Right renal cortex interstitium (tissue), 3 donors: ENCODE data around the gene UPP1. TPM values are rescaled to one million over a fixed set of nuclear protein-coding genes. Genes with fewer than 3 reads are reported as not detected.

ENCODE experiments used
- DNase-seq, 3 donors: peaks; one replicate each; pipeline ENCODE4 v3.0.0-alpha.2; 2013; ENCODE audit warnings: low read depth in 3 of 3, low spot score in 2 of 3
- polyA plus RNA-seq, 3 donors: library from polyadenylated mRNA; unstranded; fragments of 120-200 nt; gene quantifications; one replicate each; pipeline ENCODE4 v1.2.1, GENCODE V29; 2013; ENCODE audit not compliant: insufficient read length in 3 of 3

The UPP1 gene
- polyA plus RNA-seq, 3 donors = 10.9 to 13.0 (median 10.9) TPM

- DNase-seq = no peak
These were observed 4.2 kb upstream of the UPP1 start for GRCh38 chr7:48084727-48085432.

GRCh38 chr7:48085433-48085791 is 3.7 kb upstream of the UPP1 start:
- DNase-seq = no peak

- DNase-seq = no peak
These were observed 3.1 kb upstream of the UPP1 start for GRCh38 chr7:48085942-48086341.

GRCh38 chr7:48087349-48087748 is 1.7 kb upstream of the UPP1 start:
- DNase-seq = no peak

- peak; percentile 31 to 71 (median 66) for DNase-seq
These were observed 463 bp upstream of the UPP1 start for GRCh38 chr7:48088559-48089045.

GRCh38 chr7:48090095-48090805 is 1.2 kb downstream of the UPP1 start:
- no peak for DNase-seq

- DNase-seq = no peak
These were observed 2.7 kb downstream of the UPP1 start for GRCh38 chr7:48091506-48092433.

GRCh38 chr7:48094861-48095293 is 5.8 kb downstream of the UPP1 start:
- no peak for DNase-seq

- DNase-seq = no peak
These were observed 7.2 kb downstream of the UPP1 start for GRCh38 chr7:48096273-48096672.

GRCh38 chr7:48097521-48098231 is 8.6 kb downstream of the UPP1 start:
- DNase-seq = no peak

GRCh38 chr7:48098846-48099245 is 9.8 kb downstream of the UPP1 start:
- no peak for DNase-seq

- no peak for DNase-seq
These were observed 10.7 kb downstream of the UPP1 start for GRCh38 chr7:48099781-48100180.

GRCh38 chr7:48101352-48101751 is 12.3 kb downstream of the UPP1 start:
- DNase-seq = no peak

- DNase-seq = no peak
These were observed 12.9 kb downstream of the UPP1 start for GRCh38 chr7:48101968-48102367.

GRCh38 chr7:48102530-48102929 is 13.5 kb downstream of the UPP1 start:
- DNase-seq = no peak

GRCh38 chr7:48105045-48105444 is 16.0 kb downstream of the UPP1 start:
- DNase-seq = no peak

GRCh38 chr7:48106906-48107659 is 18.0 kb downstream of the UPP1 start:
- DNase-seq = no peak

- no peak for DNase-seq
These were observed 18.9 kb downstream of the UPP1 start for GRCh38 chr7:48107926-48108472.
